Measurements from ENCODE around the gene PPP1R13L. TPM values are rescaled to one million over a fixed set of nuclear protein-coding genes. Genes with fewer than 3 reads are reported as not detected.

Gene PPP1R13L
- polyA plus RNA-seq, 1 donor from 2014 or later, result not detected

GRCh38 chr19:45442408-45442777 lies 37.5 kb upstream of the PPP1R13L start:
- no peaks in the 10 kb centered on the region for H3F3A ChIP-seq (ENCODE audit: insufficient read depth, low read length, poor library complexity, severe bottlenecking)
- no peak overlapping the region for H2AFZ ChIP-seq (ENCODE audit: low read depth, low read length)
- H3K4me3 ChIP-seq (ENCODE audit: low read length), result no peak overlapping the region
- H3K27me3 ChIP-seq (ENCODE audit: insufficient read depth, low read depth, low read length), result no peaks in the 10 kb centered on the region
- H4K20me1 ChIP-seq (ENCODE audit: insufficient read depth), result no peaks in the 10 kb centered on the region
- no peak overlapping the region for H3K27ac ChIP-seq (ENCODE audit: low read length)
- no peaks in the 10 kb centered on the region for H3K9me3 ChIP-seq (ENCODE audit: low read length)
- no peaks in the 10 kb centered on the region for H3K79me2 ChIP-seq (replicated peaks; ENCODE audit: insufficient read depth, low read length)
- no peak overlapping the region for H3K9ac ChIP-seq (ENCODE audit: low read length)
- TF ChIP-seq POLR2AphosphoS5 (IDR thresholded peaks at IDR 0.05), result no peak
- TF ChIP-seq RAD21 (conservative IDR thresholded peaks at IDR 0.05), result no peak
- no peak for TF ChIP-seq REST (IDR thresholded peaks at IDR 0.05; ENCODE audit: borderline replicate concordance)
- TF ChIP-seq SMC3 (conservative IDR thresholded peaks at IDR 0.05; ENCODE audit: poor library complexity), result no peak
- TF ChIP-seq MXI1 (conservative IDR thresholded peaks at IDR 0.05; ENCODE audit: poor library complexity, severe bottlenecking), result no peak
- TF ChIP-seq TAF1 (IDR thresholded peaks at IDR 0.05; ENCODE audit: low read depth), result no peak
- no peak for TF ChIP-seq EZH2 (IDR thresholded peaks at IDR 0.05; ENCODE audit: borderline replicate concordance, insufficient read depth, low read length, poor library complexity, severe bottlenecking)
- TF ChIP-seq CTCF (IDR thresholded peaks at IDR 0.05; ENCODE audit: poor library complexity, severe bottlenecking), result no peak
- TF ChIP-seq EP300 (conservative IDR thresholded peaks at IDR 0.05; ENCODE audit: poor library complexity, severe bottlenecking), result no peak
- H3K9me2 ChIP-seq (ENCODE audit: insufficient read depth, low read length), result no peaks in the 10 kb centered on the region
- H3K4me2 ChIP-seq (ENCODE audit: low read length), result no peak overlapping the region
- H3K36me3 ChIP-seq (ENCODE audit: insufficient read depth, low read length), result no peaks in the 10 kb centered on the region

GRCh38 chr19:45440873-45441654 lies 36.2 kb upstream of the PPP1R13L start:
- no peaks in the 10 kb centered on the region for H3K9me3 ChIP-seq (ENCODE audit: low read length)
- no peak overlapping the region for H3K9ac ChIP-seq (ENCODE audit: low read length)
- no peaks in the 10 kb centered on the region for H3F3A ChIP-seq (ENCODE audit: insufficient read depth, low read length, poor library complexity, severe bottlenecking)
- no peak overlapping the region for H3K4me2 ChIP-seq (ENCODE audit: low read length)
- no peaks in the 10 kb centered on the region for H3K36me3 ChIP-seq (ENCODE audit: insufficient read depth, low read length)
- H3K9me2 ChIP-seq (ENCODE audit: insufficient read depth, low read length), result no peaks in the 10 kb centered on the region
- no peaks in the 10 kb centered on the region for H3K79me2 ChIP-seq (replicated peaks; ENCODE audit: insufficient read depth, low read length)
- no peaks in the 10 kb centered on the region for H4K20me1 ChIP-seq (ENCODE audit: insufficient read depth)
- TF ChIP-seq TAF1 (IDR thresholded peaks at IDR 0.05; ENCODE audit: low read depth) (no peak), EP300 (conservative IDR thresholded peaks at IDR 0.05; ENCODE audit: poor library complexity, severe bottlenecking) (no peak), POLR2AphosphoS5 (IDR thresholded peaks at IDR 0.05) (no peak), RAD21 (conservative IDR thresholded peaks at IDR 0.05) (no peak), MXI1 (conservative IDR thresholded peaks at IDR 0.05; ENCODE audit: poor library complexity, severe bottlenecking) (no peak), SMC3 (conservative IDR thresholded peaks at IDR 0.05; ENCODE audit: poor library complexity) (no peak), CTCF (IDR thresholded peaks at IDR 0.05; ENCODE audit: poor library complexity, severe bottlenecking) (no peak), EZH2 (IDR thresholded peaks at IDR 0.05; ENCODE audit: borderline replicate concordance, insufficient read depth, low read length, poor library complexity, severe bottlenecking) (no peak), REST (IDR thresholded peaks at IDR 0.05; ENCODE audit: borderline replicate concordance) (no peak)
- no peak overlapping the region for H2AFZ ChIP-seq (ENCODE audit: low read depth, low read length)
- no peak overlapping the region for H3K27ac ChIP-seq (ENCODE audit: low read length)
- H3K27me3 ChIP-seq (ENCODE audit: insufficient read depth, low read depth, low read length), result no peaks in the 10 kb centered on the region
- H3K4me3 ChIP-seq (ENCODE audit: low read length), result no peak overlapping the region
